HG02840 (cell line): ENCODE data around the gene ADAMTS12.

Experiments
- ATAC-seq: cut with Tn5 transposase; IDR thresholded peaks from one replicate; pipeline ENCODE4 v1.9.1; 2021; ENCODE audit warnings: mild to moderate bottlenecking, moderate library complexity, moderate number of reproducible peaks; ENCODE audit not compliant: unreplicated experiment, low FRiP score

ADAMTS12 gene

GRCh38 chr5:33769968-33770367 lies 121.8 kb downstream of the ADAMTS12 start:
- ATAC-seq = no peak

- ATAC-seq = no peak
Measured at GRCh38 chr5:33769196-33769595, 122.6 kb downstream of the ADAMTS12 start.

GRCh38 chr5:33766023-33766422 lies 125.8 kb downstream of the ADAMTS12 start:
- no peak for ATAC-seq

GRCh38 chr5:33764786-33765185 lies 127.0 kb downstream of the ADAMTS12 start:
- ATAC-seq = no peak

- no peak for ATAC-seq
Measured at GRCh38 chr5:33763435-33763834, 128.4 kb downstream of the ADAMTS12 start.

GRCh38 chr5:33762859-33763258 lies 128.9 kb downstream of the ADAMTS12 start:
- no peak for ATAC-seq

GRCh38 chr5:33761139-33761538 lies 130.7 kb downstream of the ADAMTS12 start:
- ATAC-seq = no peak

GRCh38 chr5:33758737-33759136 lies 133.1 kb downstream of the ADAMTS12 start:
- no peak for ATAC-seq

GRCh38 chr5:33756491-33756890 lies 135.3 kb downstream of the ADAMTS12 start:
- no peak for ATAC-seq

- no peak for ATAC-seq
Measured at GRCh38 chr5:33755231-33755630, 136.6 kb downstream of the ADAMTS12 start.

- ATAC-seq = no peak
Measured at GRCh38 chr5:33753704-33754103, 138.1 kb downstream of the ADAMTS12 start.

- ATAC-seq = no peak
Measured at GRCh38 chr5:33748754-33749153, 143.0 kb downstream of the ADAMTS12 start.

- no peak for ATAC-seq
Measured at GRCh38 chr5:33745101-33745770, 146.6 kb downstream of the ADAMTS12 start.

GRCh38 chr5:33743099-33743498 lies 148.7 kb downstream of the ADAMTS12 start:
- no peak for ATAC-seq

- no peak for ATAC-seq
Measured at GRCh38 chr5:33742181-33742580, 149.6 kb downstream of the ADAMTS12 start.

- no peak for ATAC-seq
Measured at GRCh38 chr5:33738967-33739366, 152.8 kb downstream of the ADAMTS12 start.

- ATAC-seq = no peak
Measured at GRCh38 chr5:33738097-33738496, 153.7 kb downstream of the ADAMTS12 start.

- no peak for ATAC-seq
Measured at GRCh38 chr5:33737697-33738096, 154.1 kb downstream of the ADAMTS12 start.

- ATAC-seq = no peak
Measured at GRCh38 chr5:33737284-33737683, 154.5 kb downstream of the ADAMTS12 start.

GRCh38 chr5:33736510-33736909 lies 155.3 kb downstream of the ADAMTS12 start:
- ATAC-seq = no peak

GRCh38 chr5:33735072-33735471 lies 156.7 kb downstream of the ADAMTS12 start:
- no peak for ATAC-seq

GRCh38 chr5:33734537-33734936 lies 157.3 kb downstream of the ADAMTS12 start:
- no peak for ATAC-seq

GRCh38 chr5:33733225-33733624 lies 158.6 kb downstream of the ADAMTS12 start:
- ATAC-seq = no peak
